Neural cell (in vitro differentiated cells): ENCODE results near the gene NPIPA8.
"Not testable (repeated sequence)": the region's sequence is repeated elsewhere in the genome, so short reads cannot be mapped to it uniquely, and the experiment has no call there.

Experiments
- EP300 ChIP-seq: fragments of 450-650 bp; conservative IDR thresholded peaks from 2 replicates; pipeline ENCODE4 v1.6.1; 2014; ENCODE audit warnings: antibody characterized with exemption, mild to moderate bottlenecking, moderate library complexity; ENCODE audit not compliant: poor library complexity, severe bottlenecking
- EZH2 ChIP-seq: fragments of 200-600, 300-800 bp; shearing (Covaris generic), sonication (generic); IDR thresholded peaks from 2 replicates; pipeline ENCODE4 v1.6.1; 2014; ENCODE audit warnings: antibody characterized with exemption, low read length, borderline replicate concordance, mild to moderate bottlenecking; ENCODE audit not compliant: insufficient read depth, poor library complexity, severe bottlenecking
- MXI1 ChIP-seq: fragments of 450-650 bp; conservative IDR thresholded peaks from 2 replicates; pipeline ENCODE4 v1.6.1; 2014; ENCODE audit warnings: antibody characterized with exemption, mild to moderate bottlenecking; ENCODE audit not compliant: poor library complexity, severe bottlenecking
- POLR2AphosphoS5 ChIP-seq: IDR thresholded peaks from 2 replicates; pipeline ENCODE4 v1.6.1; 2012
- RAD21 ChIP-seq: fragments of 450-650 bp; conservative IDR thresholded peaks from 2 replicates; pipeline ENCODE4 v1.6.1; 2014; ENCODE audit warnings: antibody characterized with exemption, mild to moderate bottlenecking, moderate library complexity
- SMC3 ChIP-seq: fragments of 450-650 bp; conservative IDR thresholded peaks from 2 replicates; pipeline ENCODE4 v1.6.1; 2014; ENCODE audit warnings: antibody characterized with exemption, mild to moderate bottlenecking, moderate library complexity; ENCODE audit not compliant: poor library complexity
- TAF1 ChIP-seq: IDR thresholded peaks from 2 replicates; pipeline ENCODE4 v1.6.1; 2012; ENCODE audit warnings: low read depth
- TF ChIP-seq, protein P1 (sequence below): fragments of 450-650 bp; IDR thresholded peaks from 2 replicates; pipeline ENCODE4 v1.5.1; 2014; ENCODE audit warnings: antibody characterized with exemption, mild to moderate bottlenecking, moderate library complexity; ENCODE audit not compliant: poor library complexity, severe bottlenecking
- TF ChIP-seq, protein P2 (sequence below): IDR thresholded peaks from 2 replicates; pipeline ENCODE4 v1.6.1; 2012; ENCODE audit warnings: borderline replicate concordance

DNA sequence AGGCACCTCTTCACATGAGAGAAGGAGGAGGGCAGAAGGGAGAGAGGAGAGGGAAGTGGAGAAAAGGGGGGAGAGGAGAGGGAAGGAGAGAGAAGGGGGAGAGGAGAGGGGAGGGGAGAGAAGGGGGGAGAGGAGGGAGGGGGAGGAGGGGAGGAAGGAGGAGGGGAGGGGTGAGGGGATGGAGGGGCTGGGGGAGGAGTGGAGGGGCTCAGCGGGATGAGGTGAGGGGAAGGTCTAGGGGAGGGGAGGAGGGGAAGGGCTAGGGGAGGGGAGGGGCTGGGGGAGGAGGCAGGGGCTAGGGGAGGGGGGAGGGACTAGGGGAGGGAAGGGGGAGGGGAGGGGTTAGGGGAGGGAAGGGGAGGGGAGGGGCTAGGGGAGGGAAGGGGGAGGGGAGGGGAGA is 5.5 kb upstream of the NPIPA8 start:
- TF ChIP-seq, protein P1, sequence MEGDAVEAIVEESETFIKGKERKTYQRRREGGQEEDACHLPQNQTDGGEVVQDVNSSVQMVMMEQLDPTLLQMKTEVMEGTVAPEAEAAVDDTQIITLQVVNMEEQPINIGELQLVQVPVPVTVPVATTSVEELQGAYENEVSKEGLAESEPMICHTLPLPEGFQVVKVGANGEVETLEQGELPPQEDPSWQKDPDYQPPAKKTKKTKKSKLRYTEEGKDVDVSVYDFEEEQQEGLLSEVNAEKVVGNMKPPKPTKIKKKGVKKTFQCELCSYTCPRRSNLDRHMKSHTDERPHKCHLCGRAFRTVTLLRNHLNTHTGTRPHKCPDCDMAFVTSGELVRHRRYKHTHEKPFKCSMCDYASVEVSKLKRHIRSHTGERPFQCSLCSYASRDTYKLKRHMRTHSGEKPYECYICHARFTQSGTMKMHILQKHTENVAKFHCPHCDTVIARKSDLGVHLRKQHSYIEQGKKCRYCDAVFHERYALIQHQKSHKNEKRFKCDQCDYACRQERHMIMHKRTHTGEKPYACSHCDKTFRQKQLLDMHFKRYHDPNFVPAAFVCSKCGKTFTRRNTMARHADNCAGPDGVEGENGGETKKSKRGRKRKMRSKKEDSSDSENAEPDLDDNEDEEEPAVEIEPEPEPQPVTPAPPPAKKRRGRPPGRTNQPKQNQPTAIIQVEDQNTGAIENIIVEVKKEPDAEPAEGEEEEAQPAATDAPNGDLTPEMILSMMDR: not testable (repeated sequence)
- TF ChIP-seq POLR2AphosphoS5, EP300, EZH2, TAF1, RAD21, SMC3, MXI1: not testable (repeated sequence)
- TF ChIP-seq, protein P2, sequence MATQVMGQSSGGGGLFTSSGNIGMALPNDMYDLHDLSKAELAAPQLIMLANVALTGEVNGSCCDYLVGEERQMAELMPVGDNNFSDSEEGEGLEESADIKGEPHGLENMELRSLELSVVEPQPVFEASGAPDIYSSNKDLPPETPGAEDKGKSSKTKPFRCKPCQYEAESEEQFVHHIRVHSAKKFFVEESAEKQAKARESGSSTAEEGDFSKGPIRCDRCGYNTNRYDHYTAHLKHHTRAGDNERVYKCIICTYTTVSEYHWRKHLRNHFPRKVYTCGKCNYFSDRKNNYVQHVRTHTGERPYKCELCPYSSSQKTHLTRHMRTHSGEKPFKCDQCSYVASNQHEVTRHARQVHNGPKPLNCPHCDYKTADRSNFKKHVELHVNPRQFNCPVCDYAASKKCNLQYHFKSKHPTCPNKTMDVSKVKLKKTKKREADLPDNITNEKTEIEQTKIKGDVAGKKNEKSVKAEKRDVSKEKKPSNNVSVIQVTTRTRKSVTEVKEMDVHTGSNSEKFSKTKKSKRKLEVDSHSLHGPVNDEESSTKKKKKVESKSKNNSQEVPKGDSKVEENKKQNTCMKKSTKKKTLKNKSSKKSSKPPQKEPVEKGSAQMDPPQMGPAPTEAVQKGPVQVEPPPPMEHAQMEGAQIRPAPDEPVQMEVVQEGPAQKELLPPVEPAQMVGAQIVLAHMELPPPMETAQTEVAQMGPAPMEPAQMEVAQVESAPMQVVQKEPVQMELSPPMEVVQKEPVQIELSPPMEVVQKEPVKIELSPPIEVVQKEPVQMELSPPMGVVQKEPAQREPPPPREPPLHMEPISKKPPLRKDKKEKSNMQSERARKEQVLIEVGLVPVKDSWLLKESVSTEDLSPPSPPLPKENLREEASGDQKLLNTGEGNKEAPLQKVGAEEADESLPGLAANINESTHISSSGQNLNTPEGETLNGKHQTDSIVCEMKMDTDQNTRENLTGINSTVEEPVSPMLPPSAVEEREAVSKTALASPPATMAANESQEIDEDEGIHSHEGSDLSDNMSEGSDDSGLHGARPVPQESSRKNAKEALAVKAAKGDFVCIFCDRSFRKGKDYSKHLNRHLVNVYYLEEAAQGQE: not testable (repeated sequence)
